HG02642 (cell line): ENCODE data around the gene GRIK4.
"Not testable (repeated sequence)": the region's sequence is repeated elsewhere in the genome, so short reads cannot be mapped to it uniquely, and the experiment has no call there.

Experiments
- ATAC-seq: cut with Tn5 transposase; IDR thresholded peaks from one replicate; pipeline ENCODE4 v1.9.1; 2021; ENCODE audit warnings: mild to moderate bottlenecking; ENCODE audit not compliant: unreplicated experiment, poor library complexity

Gene GRIK4, protein sequence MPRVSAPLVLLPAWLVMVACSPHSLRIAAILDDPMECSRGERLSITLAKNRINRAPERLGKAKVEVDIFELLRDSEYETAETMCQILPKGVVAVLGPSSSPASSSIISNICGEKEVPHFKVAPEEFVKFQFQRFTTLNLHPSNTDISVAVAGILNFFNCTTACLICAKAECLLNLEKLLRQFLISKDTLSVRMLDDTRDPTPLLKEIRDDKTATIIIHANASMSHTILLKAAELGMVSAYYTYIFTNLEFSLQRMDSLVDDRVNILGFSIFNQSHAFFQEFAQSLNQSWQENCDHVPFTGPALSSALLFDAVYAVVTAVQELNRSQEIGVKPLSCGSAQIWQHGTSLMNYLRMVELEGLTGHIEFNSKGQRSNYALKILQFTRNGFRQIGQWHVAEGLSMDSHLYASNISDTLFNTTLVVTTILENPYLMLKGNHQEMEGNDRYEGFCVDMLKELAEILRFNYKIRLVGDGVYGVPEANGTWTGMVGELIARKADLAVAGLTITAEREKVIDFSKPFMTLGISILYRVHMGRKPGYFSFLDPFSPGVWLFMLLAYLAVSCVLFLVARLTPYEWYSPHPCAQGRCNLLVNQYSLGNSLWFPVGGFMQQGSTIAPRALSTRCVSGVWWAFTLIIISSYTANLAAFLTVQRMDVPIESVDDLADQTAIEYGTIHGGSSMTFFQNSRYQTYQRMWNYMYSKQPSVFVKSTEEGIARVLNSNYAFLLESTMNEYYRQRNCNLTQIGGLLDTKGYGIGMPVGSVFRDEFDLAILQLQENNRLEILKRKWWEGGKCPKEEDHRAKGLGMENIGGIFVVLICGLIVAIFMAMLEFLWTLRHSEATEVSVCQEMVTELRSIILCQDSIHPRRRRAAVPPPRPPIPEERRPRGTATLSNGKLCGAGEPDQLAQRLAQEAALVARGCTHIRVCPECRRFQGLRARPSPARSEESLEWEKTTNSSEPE

DNA sequence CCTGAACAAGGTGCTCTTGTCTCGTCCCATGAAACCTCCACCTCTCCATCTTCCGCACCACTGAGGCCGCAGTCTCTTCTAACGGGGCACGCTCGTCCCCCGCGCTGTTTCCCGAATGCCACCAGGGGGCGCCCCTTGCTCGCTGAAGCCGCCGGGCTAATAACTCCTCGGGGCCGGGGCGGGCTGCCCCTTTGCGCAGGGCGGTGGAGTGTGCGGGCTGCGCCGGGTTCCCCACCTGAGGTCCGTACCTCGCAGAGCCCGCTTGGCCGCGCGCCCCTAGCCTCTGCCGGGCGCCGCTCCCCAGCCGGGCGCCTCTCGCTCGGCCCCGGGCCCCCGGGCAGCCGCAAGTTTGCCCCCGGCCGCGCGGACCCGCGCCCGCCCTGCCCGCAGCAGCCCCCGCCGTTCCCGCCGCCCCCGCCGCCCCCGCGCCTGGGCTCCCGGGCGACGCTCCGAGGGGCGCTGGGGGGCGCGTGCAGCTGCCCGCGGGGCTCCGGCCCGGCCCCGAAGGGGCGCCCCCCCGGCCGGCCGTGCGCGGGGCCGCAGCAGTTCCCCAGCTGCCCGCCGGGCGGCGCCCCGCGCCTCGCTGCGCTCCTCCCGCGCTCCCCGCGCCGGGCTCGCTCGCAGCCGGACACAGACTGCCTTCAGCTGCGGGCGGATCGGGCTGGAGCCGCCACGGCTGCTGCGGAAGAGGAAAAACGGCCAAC lies at the start of gene GRIK4:
GRIK4 (plus strand) TSS at position 633 of the 704 bp plus-strand sequence. CDS start 148,571 bp downstream, outside the sequence.
- ATAC-seq: peak; percentile 89

DNA sequence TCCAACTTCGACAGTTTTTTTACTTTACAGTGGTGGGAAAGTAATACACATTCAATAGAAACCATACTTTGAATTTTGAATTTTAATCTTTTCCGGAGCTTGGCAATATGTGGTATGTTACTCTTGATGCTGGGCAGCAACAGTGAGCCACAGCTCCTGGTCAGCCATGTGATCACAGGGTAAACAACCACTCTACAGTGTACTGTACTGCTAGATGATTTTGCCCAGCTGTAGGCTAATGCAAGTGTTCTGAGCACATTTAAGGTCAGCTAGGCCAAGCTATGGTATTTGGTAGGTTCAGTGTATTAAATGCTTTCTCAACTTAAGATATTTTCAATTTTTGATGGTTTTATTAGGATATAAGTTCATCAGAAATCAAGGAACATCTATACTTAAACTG lies 48.7 kb upstream of the GRIK4 start:
- ATAC-seq: no peak

DNA sequence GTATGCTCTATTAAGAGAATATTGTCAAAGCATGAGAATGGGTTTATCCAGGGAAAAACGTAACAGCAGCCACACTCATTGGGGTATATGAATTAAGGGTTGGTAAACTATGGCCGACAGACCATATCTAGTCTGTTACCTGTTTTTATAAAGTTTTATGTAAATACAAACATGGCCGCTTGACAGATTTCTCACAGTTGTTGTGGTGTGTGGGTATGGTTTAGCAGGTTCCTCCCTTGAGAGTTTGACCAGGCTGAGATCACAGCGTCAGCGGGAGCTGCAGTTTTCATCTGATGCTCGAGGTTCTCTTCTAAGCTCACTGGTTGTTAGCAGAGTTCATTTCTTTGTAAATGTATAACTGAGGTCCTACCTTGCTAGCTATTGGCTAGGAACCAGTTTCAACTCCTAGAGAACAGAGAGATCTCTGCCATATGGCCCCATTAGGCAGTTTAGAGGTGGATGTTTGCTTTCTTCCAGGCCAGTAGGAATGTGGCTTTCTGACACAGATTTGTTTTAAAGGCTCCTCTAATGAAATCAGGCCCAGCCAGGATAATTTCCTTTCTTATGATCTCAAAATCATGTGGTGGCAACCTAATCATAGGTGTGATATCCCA lies 45.5 kb upstream of the GRIK4 start:
- ATAC-seq: no peak

DNA sequence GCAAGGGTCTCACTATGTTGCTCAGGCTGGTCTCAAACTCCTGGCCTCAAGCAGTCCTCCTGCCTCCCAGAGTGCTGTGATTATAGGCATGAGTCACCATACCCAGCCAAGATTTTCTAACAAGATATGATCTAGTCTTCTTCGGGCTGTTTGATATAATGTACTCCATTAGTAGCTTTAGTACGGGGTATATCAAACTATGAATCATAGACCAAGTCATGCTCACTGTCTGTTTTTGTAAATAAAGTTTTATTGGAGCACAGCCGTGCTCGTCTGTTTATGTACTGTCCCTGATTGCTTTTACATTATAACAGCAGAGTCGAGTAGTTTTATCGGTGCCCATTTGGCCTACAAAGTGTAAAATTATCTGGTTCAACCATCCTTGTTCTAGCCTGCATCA lies 43.9 kb upstream of the GRIK4 start:
- no peak for ATAC-seq

DNA sequence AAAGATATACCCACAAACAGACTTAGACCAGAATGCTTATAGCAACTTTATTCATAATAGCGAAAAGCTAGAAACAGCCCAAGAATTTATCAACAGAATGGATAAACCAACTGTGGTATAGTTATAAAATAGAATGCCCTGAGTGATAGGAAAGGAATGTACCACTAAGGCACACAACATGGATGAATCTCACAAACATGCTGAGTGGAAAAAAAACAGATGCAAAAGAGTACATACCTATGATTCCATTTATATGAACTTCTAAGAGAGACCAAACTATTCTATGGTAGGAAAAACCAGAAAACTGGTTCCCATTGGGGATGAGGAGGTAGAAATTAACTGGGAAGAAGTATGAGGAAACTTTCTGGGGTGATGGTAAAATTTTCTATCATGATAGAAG lies 40.4 kb upstream of the GRIK4 start:
- ATAC-seq: no peak

DNA sequence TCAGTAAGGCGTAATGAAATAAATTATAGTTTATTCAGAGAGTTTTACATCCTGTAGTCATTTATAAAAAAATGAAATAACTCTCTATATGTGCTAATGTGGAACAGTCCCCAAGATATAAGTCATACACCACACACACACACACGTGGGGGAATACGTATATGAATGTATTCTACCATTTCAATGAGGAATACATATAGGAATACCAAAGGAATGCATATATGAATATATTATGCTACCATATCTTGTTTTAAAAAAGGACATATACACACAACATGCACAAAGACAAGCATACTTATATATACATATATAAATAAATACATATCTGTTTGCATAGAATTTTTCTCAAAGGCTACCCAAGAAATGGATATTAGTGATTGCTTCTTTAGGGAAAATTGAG lies 39.6 kb upstream of the GRIK4 start:
- ATAC-seq: no peak

DNA sequence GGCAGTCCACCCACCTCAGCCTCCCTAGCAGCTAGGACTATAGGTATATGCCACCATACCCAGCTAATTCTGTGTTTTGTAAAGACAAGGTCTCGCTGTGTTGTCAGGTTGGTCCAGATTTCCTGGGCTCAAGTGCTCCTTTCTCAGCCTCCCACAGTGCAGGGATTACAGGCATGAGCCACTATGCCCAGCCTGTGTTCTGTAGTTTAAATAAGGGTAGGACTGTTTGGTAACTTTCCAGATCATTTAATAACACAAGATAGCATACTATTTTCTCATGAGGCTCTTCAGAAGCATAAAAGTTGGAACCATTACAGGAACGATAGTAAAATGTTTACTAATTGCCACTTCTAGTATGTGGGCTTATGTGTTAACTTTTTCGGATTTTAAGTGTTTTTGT lies 38.0 kb upstream of the GRIK4 start:
- ATAC-seq: no peak

DNA sequence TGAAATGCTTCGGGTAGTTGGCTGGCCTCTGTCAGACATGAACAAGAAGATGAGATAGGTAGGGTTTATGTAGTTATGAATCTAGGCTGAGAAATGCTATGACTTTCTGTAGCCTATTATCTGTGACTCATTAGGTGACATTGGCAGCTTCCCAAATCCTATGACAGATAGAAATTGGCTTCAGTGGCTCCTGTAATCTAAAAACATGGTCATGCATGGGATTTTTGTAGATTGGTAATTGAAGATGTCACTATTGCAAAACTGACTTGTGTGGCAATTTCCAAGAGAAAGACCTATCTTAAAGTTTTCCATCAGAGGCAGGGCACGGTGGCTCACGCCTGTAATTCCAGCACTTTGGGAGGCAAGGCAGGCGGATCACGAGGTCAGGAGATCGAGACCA lies 29.4 kb upstream of the GRIK4 start:
- no peak for ATAC-seq

DNA sequence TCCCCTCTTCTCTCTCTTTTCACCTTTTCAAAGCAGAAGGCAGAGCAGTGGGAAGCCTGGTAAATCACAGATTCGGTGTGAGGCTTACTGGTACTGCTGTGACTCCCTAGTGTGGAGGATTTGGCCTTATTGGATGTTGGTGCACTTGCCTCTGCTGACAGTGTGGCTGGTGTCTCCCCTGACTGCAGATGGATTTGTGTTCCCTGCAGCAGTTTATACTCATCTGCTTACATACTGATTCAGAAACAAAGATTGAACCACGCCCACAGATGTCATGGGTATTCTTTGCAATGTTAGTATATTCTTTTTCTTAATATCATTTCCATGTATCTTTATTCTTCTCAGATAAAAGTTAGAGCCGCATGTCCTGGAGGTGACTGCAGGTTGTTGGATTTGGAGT lies 26.8 kb upstream of the GRIK4 start:
- no peak for ATAC-seq

DNA sequence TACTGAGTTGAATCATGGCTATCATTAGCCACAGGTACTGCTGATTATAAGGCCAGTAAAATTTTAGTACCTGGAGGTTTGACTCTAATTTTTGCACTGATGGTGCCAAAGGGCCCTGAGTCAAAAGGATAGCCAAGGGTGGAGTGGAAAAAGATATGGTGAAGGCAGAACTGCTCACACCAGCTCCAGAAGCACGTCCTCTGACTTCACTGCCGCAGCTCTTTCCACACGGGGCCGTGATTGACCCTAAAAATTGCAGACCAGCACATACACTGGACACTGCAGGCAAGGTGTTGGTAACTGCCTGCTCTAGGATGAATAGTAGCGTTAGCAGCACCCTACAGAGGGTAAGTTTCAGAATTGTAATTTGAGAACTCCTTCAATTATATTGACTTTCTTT lies 25.4 kb upstream of the GRIK4 start:
- no peak for ATAC-seq

DNA sequence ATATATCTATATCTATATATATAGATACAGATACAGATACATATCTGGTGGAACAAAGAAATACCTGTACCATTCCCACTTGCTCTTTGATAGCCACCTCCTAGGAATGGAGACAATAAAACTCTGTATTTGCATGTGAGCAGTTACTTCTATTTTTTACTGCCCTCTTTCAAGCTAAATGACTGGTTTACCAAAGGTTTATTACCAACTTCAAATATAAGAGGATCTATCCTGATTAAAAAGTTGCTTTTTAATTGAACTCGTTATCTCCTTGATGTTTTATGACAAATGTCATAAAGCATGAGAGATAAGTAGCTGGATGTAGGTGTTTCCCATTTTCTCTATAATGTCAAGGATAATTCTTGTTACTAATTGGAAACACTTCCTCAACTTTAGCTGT lies 21.7 kb upstream of the GRIK4 start:
- ATAC-seq: no peak

DNA sequence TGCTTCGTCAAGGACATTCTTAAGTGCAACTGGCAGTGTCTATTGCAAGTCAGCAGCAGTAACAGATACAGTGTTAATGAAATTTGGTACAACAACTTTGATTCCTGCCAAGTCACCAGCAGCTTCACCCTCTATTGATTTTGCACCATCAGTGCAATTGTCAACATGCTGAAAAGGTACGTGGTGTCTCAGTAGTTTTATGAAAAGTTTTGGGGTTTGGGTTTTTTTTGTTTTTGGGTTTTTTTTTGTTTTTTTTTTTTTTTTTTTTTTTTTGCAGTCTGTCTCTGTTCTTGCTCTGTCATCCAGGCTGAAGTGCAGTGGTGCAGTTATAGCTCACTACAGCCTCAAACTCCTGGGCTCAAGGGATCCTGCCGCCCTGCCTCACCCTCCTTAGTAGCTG lies 19.1 kb upstream of the GRIK4 start:
- ATAC-seq: no peak

DNA sequence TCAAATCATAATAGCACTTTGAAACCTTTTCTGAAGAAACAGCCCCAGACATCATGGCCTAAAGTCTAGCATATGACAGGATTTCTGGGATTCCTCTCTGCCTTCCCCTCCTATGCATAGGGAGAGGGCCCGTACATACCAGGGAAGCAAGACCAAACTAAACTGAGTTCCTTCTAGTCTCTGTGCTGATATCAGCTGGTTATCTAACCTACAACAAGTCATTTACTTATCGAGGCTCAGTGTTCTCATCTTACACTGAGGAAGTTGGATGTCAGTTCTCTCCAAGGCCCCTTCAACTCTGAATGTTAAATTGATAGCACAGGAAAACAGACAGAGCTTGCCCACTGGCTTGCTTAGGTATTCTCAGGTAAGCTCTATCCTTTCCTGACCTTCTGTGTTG lies 17.0 kb upstream of the GRIK4 start:
- ATAC-seq: no peak

DNA sequence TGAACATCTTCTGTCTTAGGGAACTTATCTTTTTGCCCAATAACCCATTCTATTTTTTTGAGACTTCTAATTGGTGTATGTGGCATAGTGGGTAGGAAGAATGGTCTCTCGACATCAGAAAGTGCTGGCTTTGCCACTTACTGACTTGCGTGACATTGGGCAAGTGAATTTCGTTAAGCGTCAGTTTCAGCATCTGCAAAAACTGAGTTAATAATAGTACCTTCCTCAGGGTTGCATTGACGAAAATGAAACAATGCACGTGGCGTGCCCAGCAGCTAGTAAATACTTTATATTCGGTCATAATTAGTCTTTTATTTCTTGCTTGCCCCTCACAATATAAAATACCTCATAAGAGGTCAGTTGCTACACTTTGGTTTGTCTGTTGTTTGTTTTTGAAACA lies 12.5 kb upstream of the GRIK4 start:
- ATAC-seq: no peak

DNA sequence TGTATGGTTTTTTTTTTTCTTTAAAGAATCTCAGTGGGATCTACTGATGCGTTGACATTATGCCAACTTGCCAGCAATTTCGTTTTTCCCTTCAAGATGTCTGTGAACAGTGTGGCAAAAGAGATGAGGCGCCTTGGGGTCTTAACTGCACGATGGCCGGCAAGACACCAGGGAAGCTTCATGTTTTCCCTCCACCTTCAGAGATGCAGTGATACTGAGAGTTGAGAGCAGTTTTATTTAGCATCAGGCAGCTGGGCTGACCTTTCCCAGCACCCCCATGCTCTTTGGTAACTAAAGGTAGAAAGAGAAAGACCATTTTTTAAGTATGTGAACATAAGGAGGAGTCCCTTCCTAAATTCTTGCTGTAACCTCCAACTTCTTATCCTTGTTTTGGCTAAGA lies 11.7 kb upstream of the GRIK4 start:
- no peak for ATAC-seq

DNA sequence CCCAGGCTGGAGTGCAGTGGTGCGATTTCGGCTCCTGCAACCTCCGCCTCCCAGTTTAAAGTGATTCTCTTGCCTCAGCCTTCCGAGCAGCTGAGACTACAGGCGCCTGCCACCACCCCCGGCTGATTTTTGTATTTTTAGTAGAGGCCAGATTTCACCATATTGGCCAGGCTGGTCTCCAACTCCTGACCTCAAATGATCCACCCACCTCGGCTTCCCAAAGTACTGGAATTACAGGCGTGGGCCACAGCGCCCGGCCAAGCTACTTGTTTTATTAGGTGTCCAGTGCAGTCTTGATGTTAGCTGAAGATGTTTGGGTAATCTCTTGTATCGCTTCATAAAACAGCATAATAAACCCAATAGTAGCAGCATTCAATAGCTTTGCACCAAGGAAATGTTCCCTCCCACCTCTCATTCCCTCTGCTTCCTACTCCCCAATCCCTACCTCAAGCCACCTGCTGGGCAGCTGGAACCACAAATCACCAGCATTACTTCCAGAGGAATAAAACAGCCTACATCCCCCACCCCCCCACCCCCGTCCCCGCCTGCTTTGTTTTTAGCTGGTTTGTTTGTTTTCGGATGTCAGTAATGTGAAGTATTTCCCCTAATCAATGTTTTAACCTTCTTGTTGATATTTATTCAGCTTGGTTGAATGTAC lies 11.0 kb upstream of the GRIK4 start:
- no peak for ATAC-seq

DNA sequence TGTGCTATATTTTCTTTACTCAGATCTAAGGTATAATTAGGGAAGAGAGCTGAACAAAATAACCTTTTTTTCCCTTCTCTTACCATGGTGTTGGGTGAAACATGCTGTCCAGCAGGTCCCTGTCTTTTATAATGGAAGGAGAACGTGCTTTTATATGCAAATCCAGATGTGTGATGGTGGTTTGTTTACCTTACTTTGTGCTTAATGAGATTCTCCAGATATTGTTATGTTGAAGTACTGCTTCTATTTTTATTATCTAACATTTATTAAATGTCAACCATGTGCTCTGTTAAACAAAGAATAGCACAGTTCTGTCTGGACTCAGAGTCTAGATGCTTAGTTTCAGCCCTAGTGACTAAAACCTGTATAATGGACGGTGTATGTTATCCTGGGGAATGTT lies 10.1 kb upstream of the GRIK4 start:
- no peak for ATAC-seq

DNA sequence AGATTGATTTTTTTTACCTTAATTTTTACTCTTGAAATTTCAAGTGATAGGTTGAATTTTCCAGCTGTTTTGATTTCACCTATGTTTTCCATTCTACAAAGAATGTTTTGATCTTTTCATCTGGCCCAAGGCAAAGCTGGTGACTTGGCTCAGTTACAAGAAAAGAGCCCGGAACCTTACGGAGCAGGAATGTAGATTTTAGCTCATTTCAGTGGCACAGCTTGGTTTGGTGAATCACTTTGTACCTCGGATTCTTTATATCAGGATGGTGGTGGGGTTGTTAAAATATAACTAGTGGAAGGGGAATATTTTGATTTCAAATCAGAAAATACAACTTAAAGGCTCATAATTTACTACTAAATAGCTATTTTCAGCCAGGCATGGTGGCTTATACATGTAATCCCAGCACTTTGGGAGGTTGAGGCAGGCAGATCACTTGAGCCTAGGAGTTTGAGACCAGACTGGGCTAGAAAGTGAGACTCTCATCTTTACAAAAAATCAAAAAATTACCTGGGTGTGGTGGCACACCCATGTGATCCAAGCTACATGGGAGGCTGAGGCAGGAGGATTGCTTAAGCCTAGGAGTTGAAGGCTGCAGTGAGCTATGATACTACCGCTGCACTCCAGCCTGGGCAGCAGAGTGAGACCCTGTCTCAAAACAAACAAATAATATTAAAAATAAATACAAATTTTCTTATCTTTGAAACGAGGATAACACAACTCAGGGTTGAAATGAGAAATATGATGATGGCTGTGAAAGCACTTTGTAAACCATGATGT lies 9.4 kb upstream of the GRIK4 start:
- ATAC-seq: no peak

DNA sequence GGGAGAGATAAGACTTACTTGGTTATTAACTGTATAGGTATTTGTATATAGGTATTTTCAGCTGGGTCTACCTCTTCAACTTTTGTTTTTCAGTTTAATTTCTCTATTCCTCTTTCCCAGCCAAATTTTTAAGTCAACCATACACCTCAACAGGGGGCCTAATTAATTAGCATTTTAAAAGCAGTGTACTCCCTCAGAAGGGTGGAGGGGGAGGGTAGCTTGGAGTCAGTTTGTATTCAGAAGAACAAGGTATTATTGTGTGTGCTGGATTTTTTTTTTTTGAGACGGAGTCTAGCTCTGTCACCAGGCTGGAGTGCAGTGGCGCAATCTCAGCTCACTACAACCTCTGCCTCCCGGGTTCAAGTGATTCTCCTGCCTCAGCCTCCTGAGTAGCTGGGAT lies 8.0 kb upstream of the GRIK4 start:
- ATAC-seq: not testable (repeated sequence)
